ENCODE measurements around the gene SLC6A3. TPM values are rescaled to one million over a fixed set of nuclear protein-coding genes. Genes with fewer than 3 reads are reported as not detected.

The SLC6A3 gene
- total and polyA plus RNA-seq, 3 donors from 2014 or later = 0.55 to 1.5 (median 0.83) TPM

GRCh38 chr5:1413211-1413610 lies 32.0 kb downstream of the SLC6A3 start:
- WGBS, 2 donors = 61 to 63% methylated on average over 12 to 13 of the region's 13 CpGs
- no peaks in the 10 kb centered on the region for H3K27me3 ChIP-seq
- H3K36me3 ChIP-seq (ENCODE audit: low read depth, missing control alignments) = no peaks in the 10 kb centered on the region
- no peak for TF ChIP-seq POLR2A (IDR thresholded peaks at IDR 0.05)
- TF ChIP-seq CTCF (IDR thresholded peaks at IDR 0.05) = no peak
- intact Hi-C loops (cut with DNase I; ENCODE audit: low total_unique reads) = no loop called here
- H3K4me1 ChIP-seq = no peaks in the 10 kb centered on the region
- no peak overlapping the region for H3K27ac ChIP-seq
- no peak for DNase-seq
- H3K9me3 ChIP-seq = no peaks in the 10 kb centered on the region
- H3K4me3 ChIP-seq = no peak overlapping the region

DNA sequence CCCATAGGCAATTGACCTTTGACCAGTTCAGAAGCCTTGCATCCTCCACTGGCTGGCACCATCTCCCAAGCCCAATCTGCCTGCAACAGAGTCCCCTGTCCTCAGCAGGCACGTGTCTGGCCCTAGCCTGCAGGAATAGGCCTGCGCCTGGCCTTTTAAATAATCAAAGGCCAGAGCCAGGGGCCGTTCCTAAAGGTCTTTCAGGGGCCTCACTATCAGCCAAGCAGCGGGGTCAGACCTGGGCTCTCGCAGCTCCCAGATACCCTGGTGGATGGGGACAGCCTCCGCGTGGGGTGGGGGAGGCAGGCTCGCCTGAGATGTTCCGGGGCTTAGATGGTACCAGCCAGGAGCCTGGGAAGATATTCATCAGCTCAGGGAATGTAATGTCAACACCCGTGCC lies 32.6 kb downstream of the SLC6A3 start:
- H3K27me3 ChIP-seq = no peaks in the 10 kb centered on the region
- no peaks in the 10 kb centered on the region for H3K36me3 ChIP-seq (ENCODE audit: low read depth, missing control alignments)
- intact Hi-C loops (cut with DNase I; ENCODE audit: low total_unique reads) = no loop called here
- TF ChIP-seq CTCF (IDR thresholded peaks at IDR 0.05) = no peak
- no peak for TF ChIP-seq POLR2A (IDR thresholded peaks at IDR 0.05)
- WGBS, 2 donors = 40 to 51% methylated on average over 10 of the region's 10 CpGs
- no peak overlapping the region for H3K4me3 ChIP-seq
- H3K4me1 ChIP-seq = no peaks in the 10 kb centered on the region
- DNase-seq = no peak
- no peaks in the 10 kb centered on the region for H3K9me3 ChIP-seq
- no peak overlapping the region for H3K27ac ChIP-seq

GRCh38 chr5:1412163-1412562 lies 33.1 kb downstream of the SLC6A3 start:
- H3K27me3 ChIP-seq = no peaks in the 10 kb centered on the region
- H3K4me1 ChIP-seq = no peaks in the 10 kb centered on the region
- H3K27ac ChIP-seq = no peak overlapping the region
- TF ChIP-seq CTCF (IDR thresholded peaks at IDR 0.05) = no peak
- TF ChIP-seq POLR2A (IDR thresholded peaks at IDR 0.05) = no peak
- no peak for DNase-seq
- H3K9me3 ChIP-seq = no peaks in the 10 kb centered on the region
- 63 to 67% methylated on average over 14 to 16 of the region's 16 CpGs for WGBS, 2 donors
- H3K4me3 ChIP-seq = no peak overlapping the region
- no peaks in the 10 kb centered on the region for H3K36me3 ChIP-seq (ENCODE audit: low read depth, missing control alignments)
- intact Hi-C loops (cut with DNase I; ENCODE audit: low total_unique reads) = no loop called here

DNA sequence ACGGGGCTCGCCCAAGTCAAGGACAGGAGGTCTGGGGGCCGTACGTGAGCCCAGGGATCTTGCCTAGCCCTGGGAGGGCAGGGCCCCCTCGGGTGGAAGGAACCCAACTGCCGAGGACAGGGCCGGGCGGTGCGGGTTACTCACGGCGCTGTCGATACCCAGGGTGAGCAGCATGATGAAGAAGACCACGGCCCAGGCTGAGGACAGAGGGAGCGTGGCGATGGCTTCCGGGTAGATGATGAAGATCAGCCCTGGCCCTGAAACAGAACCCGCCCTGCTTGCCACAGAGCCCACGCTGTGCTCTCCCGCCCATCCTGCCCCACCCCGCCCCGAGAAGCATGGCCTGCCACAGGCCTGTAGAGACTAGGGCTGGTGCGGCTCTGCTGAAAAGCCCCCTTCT lies 34.1 kb downstream of the SLC6A3 start:
- 84 to 96% methylated on average over 5 to 22 of the region's 22 CpGs for WGBS, 2 donors
- DNase-seq = no peak
- Histone ChIP-seq H3K4me1 (no peaks in the 10 kb centered on the region), H3K4me3 (no peak overlapping the region), H3K27ac (no peak overlapping the region), H3K9me3 (no peaks in the 10 kb centered on the region), H3K36me3 (ENCODE audit: low read depth, missing control alignments) (no peaks in the 10 kb centered on the region), H3K27me3 (no peaks in the 10 kb centered on the region)
- intact Hi-C loops (cut with DNase I; ENCODE audit: low total_unique reads) = no loop called here
- TF ChIP-seq CTCF (IDR thresholded peaks at IDR 0.05) (no peak), POLR2A (IDR thresholded peaks at IDR 0.05) (no peak)

DNA sequence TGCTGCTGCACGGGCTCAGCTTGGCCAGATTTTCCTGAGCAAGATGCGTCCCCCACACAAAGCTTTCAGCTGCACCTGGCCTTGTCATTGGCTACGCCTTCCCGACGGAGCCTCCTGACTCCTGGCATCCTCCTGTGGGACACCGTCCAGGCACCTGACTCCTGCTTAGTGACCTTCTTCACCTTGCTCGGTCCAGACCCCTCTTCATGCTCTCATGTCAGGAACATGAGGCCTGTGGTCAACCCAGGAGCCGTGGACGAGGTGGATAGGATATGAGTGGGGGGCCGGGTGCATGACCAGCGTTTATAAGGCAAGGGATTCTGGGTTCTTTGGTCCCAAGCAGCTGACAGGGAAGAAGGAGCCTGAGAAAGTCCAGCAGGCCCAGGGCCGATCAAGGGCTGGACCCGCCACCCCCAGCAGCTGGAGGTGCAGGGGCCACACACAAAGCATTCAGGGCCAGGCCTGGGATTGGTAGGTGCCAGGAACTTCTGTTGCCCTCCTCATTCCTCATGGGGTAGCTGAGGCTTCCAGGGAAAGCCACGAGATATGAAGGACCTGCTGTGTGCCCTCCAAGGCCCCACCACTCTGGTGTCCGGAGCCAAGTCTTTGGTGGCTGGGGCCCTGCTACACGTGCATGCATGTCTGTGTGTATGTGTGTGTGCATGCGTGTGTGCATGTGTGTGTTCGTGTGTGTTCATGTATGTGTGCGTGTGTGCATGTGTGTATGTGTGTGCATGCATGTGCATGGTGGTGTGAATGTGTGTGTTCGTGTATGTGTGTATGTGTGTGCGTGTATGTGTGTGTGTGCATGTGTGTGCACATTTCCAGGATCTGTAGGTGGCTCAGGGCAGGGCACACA lies 34.9 kb downstream of the SLC6A3 start:
- H3K4me3 ChIP-seq = no peak overlapping the region
- DNase-seq = no peak
- H3K9me3 ChIP-seq = no peaks in the 10 kb centered on the region
- WGBS, 2 donors = 85 to 91% methylated on average over 12 to 21 of the region's 21 CpGs
- H3K4me1 ChIP-seq = no peaks in the 10 kb centered on the region
- H3K27ac ChIP-seq = no peak overlapping the region
- no peak for TF ChIP-seq CTCF (IDR thresholded peaks at IDR 0.05)
- no peak for TF ChIP-seq POLR2A (IDR thresholded peaks at IDR 0.05)
- no peaks in the 10 kb centered on the region for H3K36me3 ChIP-seq (ENCODE audit: low read depth, missing control alignments)
- intact Hi-C loops (cut with DNase I; ENCODE audit: low total_unique reads) = no loop called here
- H3K27me3 ChIP-seq = no peaks in the 10 kb centered on the region

Measured in testis (tissue), 3 donors.